CD14-positive monocyte (primary cell): Measurements from ENCODE around the gene SMNDC1. TPM values are rescaled to one million over a fixed set of nuclear protein-coding genes. Genes with fewer than 3 reads are reported as not detected.
A peak's percentile ranks its signal among the peaks of the same experiment; 100 is the strongest.

Experiments used
- DNase-seq, 3 donors: peaks; one replicate each; pipeline ENCODE4 v3.0.0-alpha.2; 2011 to 2022
- H2AFZ ChIP-seq: 2 replicates; pipeline ENCODE4 v1.6.0; 2012; ENCODE audit warnings: mild to moderate bottlenecking, low read depth, low read length, inconsistent platforms; ENCODE audit not compliant: insufficient read depth, poor library complexity, severe bottlenecking
- H3K27ac ChIP-seq, 2 donors: 1 replicate in 1 of 2; 2 replicates in 1 of 2; pipeline ENCODE4 v1.5.1; 2012 to 2013; ENCODE audit warnings: low read length in 2 of 2, control low read depth in 1 of 2, inconsistent platforms in 1 of 2, low read depth in 1 of 2, mild to moderate bottlenecking in 1 of 2
- H3K27me3 ChIP-seq, 2 donors: one replicate each; pipeline versions ENCODE4 v1.6.0 to v1.6.1; 2011 to 2013; ENCODE audit warnings: low read length in 2 of 2; ENCODE audit not compliant: control insufficient read depth in 2 of 2, insufficient read depth in 2 of 2
- H3K36me3 ChIP-seq, 2 donors: replicated peaks in 1 of 2; 1 replicate in 1 of 2; 2 replicates in 1 of 2; pipeline versions ENCODE4 v1.5.1 to v1.6.1; 2012 to 2013; ENCODE audit warnings: low read length in 2 of 2, control low read depth in 1 of 2, inconsistent platforms in 1 of 2, mild to moderate bottlenecking in 1 of 2; ENCODE audit not compliant: insufficient read depth in 2 of 2, control insufficient read depth in 1 of 2
- H3K4me1 ChIP-seq, 2 donors: 1 replicate in 1 of 2; 2 replicates in 1 of 2; pipeline versions ENCODE4 v1.5.1 to v1.6.1; 2012 to 2013; ENCODE audit warnings: low read length in 2 of 2, control low read depth in 1 of 2, inconsistent platforms in 1 of 2, mild to moderate bottlenecking in 1 of 2, moderate library complexity in 1 of 2; ENCODE audit not compliant: insufficient read depth in 2 of 2, control insufficient read depth in 1 of 2
- H3K4me2 ChIP-seq: replicated peaks from 2 replicates; pipeline ENCODE3; 2012; ENCODE audit warnings: low read length, moderate library complexity, mild to moderate bottlenecking; ENCODE audit not compliant: poor library complexity, severe bottlenecking; ENCODE audit errors: extremely low read depth
- H3K4me3 ChIP-seq, 3 experiments: fragments of 200-600 bp in 1 of 3; sonication (generic) in 1 of 3; replicated peaks in 1 of 3; 1 replicate in 2 of 3; 2 replicates in 1 of 3; pipeline ENCODE4 v1.5.1; 2011 to 2013; ENCODE audit warnings: low read length in 3 of 3, mild to moderate bottlenecking in 3 of 3, control low read depth in 2 of 3, low read depth in 2 of 3, inconsistent platforms in 1 of 3, moderate library complexity in 1 of 3
- H3K79me2 ChIP-seq: 2 replicates; pipeline ENCODE4 v1.6.0; 2012; ENCODE audit warnings: mild to moderate bottlenecking, control low read depth, inconsistent platforms, low read length, moderate library complexity; ENCODE audit not compliant: insufficient read depth
- H3K9ac ChIP-seq: 2 replicates; pipeline ENCODE4 v1.6.0; 2017; ENCODE audit warnings: low read length, mild to moderate bottlenecking; ENCODE audit not compliant: insufficient read depth, poor library complexity, severe bottlenecking
- H3K9me3 ChIP-seq, 2 donors: replicated peaks in 1 of 2; 1 replicate in 1 of 2; 2 replicates in 1 of 2; pipeline versions ENCODE4 v1.5.1 to v1.6.1; 2012 to 2013; ENCODE audit warnings: low read length in 2 of 2, control low read depth in 1 of 2; ENCODE audit not compliant: control insufficient read depth in 1 of 2, insufficient read depth in 1 of 2
- H4K20me1 ChIP-seq: 2 replicates; pipeline ENCODE4 v1.6.0; 2012; ENCODE audit warnings: mild to moderate bottlenecking, low read length, control low read depth, moderate library complexity; ENCODE audit not compliant: insufficient read depth
- H3K27ac Mint-ChIP-seq, 7 donors: one replicate each; pipeline ENCODE4 v1.8.0; 2020; ENCODE audit warnings: mild to moderate bottlenecking in 7 of 7, mixed read lengths in 7 of 7, moderate library complexity in 6 of 7, inconsistent platforms in 2 of 7
- H3K27me3 Mint-ChIP-seq, 3 donors: one replicate each; pipeline ENCODE4 v1.8.0; 2021 to 2022; ENCODE audit warnings: low read depth in 3 of 3, mild to moderate bottlenecking in 3 of 3, mixed read lengths in 3 of 3, moderate library complexity in 3 of 3, inconsistent platforms in 1 of 3
- H3K36me3 Mint-ChIP-seq, 2 donors: one replicate each; pipeline ENCODE4 v1.8.0; 2020; ENCODE audit warnings: mixed read lengths in 2 of 2, inconsistent platforms in 1 of 2, mild to moderate bottlenecking in 1 of 2
- H3K4me1 Mint-ChIP-seq: one replicate; pipeline ENCODE4 v1.8.0; 2020; ENCODE audit warnings: mild to moderate bottlenecking, mixed read lengths
- H3K4me3 Mint-ChIP-seq, 2 donors: one replicate each; pipeline ENCODE4 v1.8.0; 2020; ENCODE audit warnings: mild to moderate bottlenecking in 2 of 2, mixed read lengths in 2 of 2, moderate library complexity in 1 of 2
- H3K9me3 Mint-ChIP-seq, 7 donors: one replicate each; pipeline ENCODE4 v1.8.0; 2020 to 2022; ENCODE audit warnings: mixed read lengths in 7 of 7, mild to moderate bottlenecking in 6 of 7, moderate library complexity in 6 of 7, inconsistent platforms in 2 of 7
- CTCF ChIP-seq: fragments of 200-600 bp; IDR thresholded peaks from one replicate; pipeline ENCODE4 v1.8.0; 2022; ENCODE audit warnings: antibody characterized with exemption, mild to moderate bottlenecking
- WGBS: methylation state at CpG from one replicate; pipeline ENCODE4 v1.1.5; 2013; ENCODE audit warnings: missing lambda C conversion rate; ENCODE audit not compliant: insufficient coverage; 5-methylcytosine and 5-hydroxymethylcytosine counted together
- intact Hi-C, 2 donors: fragments of 100-400 bp; cut with micrococcal nuclease; formaldehyde crosslinking; loops; one replicate each; pipeline versions ENCODE4 v1.15.0 to v1.15.1; 2023
- polyA plus RNA-seq, 3 donors: library from polyadenylated mRNA; depleted of rRNA in 1 of 3; unstranded in 2 of 3; stranded (reverse) in 1 of 3; fragments of 300-500 nt in 2 of 3; fragments of >200 nt in 1 of 3; fragmentation: Illumina TruSeq in 2 of 3; gene quantifications; 1 replicate in 2 of 3; 2 replicates in 1 of 3; pipeline ENCODE4 v1.2.3, GENCODE V29; 2012 to 2021

The SMNDC1 gene
- polyA plus RNA-seq, 3 donors = 15.6 to 18.2 (median 16.4) TPM

- Histone ChIP-seq H3K27me3 (no peaks in the 10 kb centered on the region), H3K9ac (no peak overlapping the region), H3K79me2 (no peaks in the 10 kb centered on the region), H3K9me3 (no peaks in the 10 kb centered on the region), H3K4me2 (peak overlapping the region; percentile 23), H3K4me1 (peaks cover 9 to 11% of the 10 kb centered on the region in 2 donors), H3K27ac (no peak overlapping the region), H3K4me3 (peak overlapping the region in 1 of 3 experiments; percentile 9), H4K20me1 (no peaks in the 10 kb centered on the region), H2AFZ (peak overlapping the region; percentile 57), H3K36me3 (no peaks in the 10 kb centered on the region)
- Mint-ChIP-seq H3K9me3 (no peaks in the 10 kb centered on the region), H3K27me3 (peaks cover 0 to 3% (median 0%) of the 10 kb centered on the region in 3 donors), H3K27ac (peak overlapping the region in 1 of 7 donors; percentile 1), H3K36me3 (no peaks in the 10 kb centered on the region), H3K4me1 (peaks cover 22% of the 10 kb centered on the region), H3K4me3 (peak overlapping the region in 1 of 2 donors; percentile 67)
- DNase-seq = peak in 1 of 3 donors; percentile 6
- intact Hi-C loops = no loop called here
- WGBS = no CpG with 5 or more reads among the region's 6 CpGs
- TF ChIP-seq CTCF = no peak
Observed at GRCh38 chr10:110340816-110341215, 36.1 kb upstream of the SMNDC1 start.

- no peak overlapping the region for H2AFZ ChIP-seq
- peak overlapping the region in 2 of 7 donors; percentile 0 to 1 for H3K27ac Mint-ChIP-seq
- 100% methylated on average over 3 of the region's 4 CpGs for WGBS
- no peaks in the 10 kb centered on the region for H4K20me1 ChIP-seq
- no peaks in the 10 kb centered on the region for H3K9me3 Mint-ChIP-seq
- intact Hi-C loops = no loop called here
- no peak overlapping the region for H3K27ac ChIP-seq
- no peaks in the 10 kb centered on the region for H3K79me2 ChIP-seq
- H3K4me1 Mint-ChIP-seq = peaks cover 21% of the 10 kb centered on the region
- no peak overlapping the region for H3K4me2 ChIP-seq
- no peaks in the 10 kb centered on the region for H3K9me3 ChIP-seq
- no peak overlapping the region for H3K4me3 Mint-ChIP-seq
- peaks cover 0 to 3% (median 0%) of the 10 kb centered on the region in 3 donors for H3K27me3 Mint-ChIP-seq
- H3K27me3 ChIP-seq = no peaks in the 10 kb centered on the region
- H3K4me1 ChIP-seq = peaks cover 7 to 9% of the 10 kb centered on the region in 2 donors
- TF ChIP-seq CTCF = no peak
- H3K4me3 ChIP-seq = no peak overlapping the region
- no peak for DNase-seq
- no peaks in the 10 kb centered on the region for H3K36me3 ChIP-seq
- no peaks in the 10 kb centered on the region for H3K36me3 Mint-ChIP-seq
- H3K9ac ChIP-seq = no peak overlapping the region
Observed at GRCh38 chr10:110340122-110340521, 35.4 kb upstream of the SMNDC1 start.
